IPS-11a (cell line): ENCODE measurements around the gene ANKRD40.

Experiments
- H3K4me3 ChIP-seq: one replicate; pipeline ENCODE4 v1.5.1; 2013; ENCODE audit warnings: low read depth, low read length, control low read depth

The ANKRD40 gene

GRCh38 chr17:50672071-50672470 is 35.6 kb downstream of the ANKRD40 start:
- no peak overlapping the region for H3K4me3 ChIP-seq

GRCh38 chr17:50668838-50669581 is 38.7 kb downstream of the ANKRD40 start:
- H3K4me3 ChIP-seq, result no peak overlapping the region

- no peak overlapping the region for H3K4me3 ChIP-seq
Observed at GRCh38 chr17:50668025-50668837, 39.5 kb downstream of the ANKRD40 start.

GRCh38 chr17:50667259-50668024 is 40.3 kb downstream of the ANKRD40 start:
- no peak overlapping the region for H3K4me3 ChIP-seq

DNA sequence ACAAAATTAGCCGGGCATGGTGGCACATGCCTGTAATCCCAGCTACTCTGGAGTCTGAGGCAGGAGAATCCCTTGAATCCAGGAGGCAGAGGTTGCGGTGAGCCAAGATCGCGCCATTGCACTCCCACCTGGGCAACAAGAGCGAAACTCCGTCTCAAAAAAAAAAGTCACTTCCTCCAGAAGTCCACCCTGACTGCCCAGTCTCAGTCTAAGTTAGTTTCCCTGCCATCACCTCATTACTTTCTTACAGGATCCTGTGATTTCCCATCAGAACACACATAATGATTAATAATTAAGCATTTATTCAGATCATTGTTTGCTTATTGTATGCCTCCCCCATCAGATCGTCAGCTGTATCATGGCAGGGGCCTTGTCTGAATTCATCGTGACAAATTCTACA is 41.4 kb downstream of the ANKRD40 start:
- H3K4me3 ChIP-seq, result no peak overlapping the region

- no peak overlapping the region for H3K4me3 ChIP-seq
Observed at GRCh38 chr17:50665838-50666237, 41.9 kb downstream of the ANKRD40 start.

DNA sequence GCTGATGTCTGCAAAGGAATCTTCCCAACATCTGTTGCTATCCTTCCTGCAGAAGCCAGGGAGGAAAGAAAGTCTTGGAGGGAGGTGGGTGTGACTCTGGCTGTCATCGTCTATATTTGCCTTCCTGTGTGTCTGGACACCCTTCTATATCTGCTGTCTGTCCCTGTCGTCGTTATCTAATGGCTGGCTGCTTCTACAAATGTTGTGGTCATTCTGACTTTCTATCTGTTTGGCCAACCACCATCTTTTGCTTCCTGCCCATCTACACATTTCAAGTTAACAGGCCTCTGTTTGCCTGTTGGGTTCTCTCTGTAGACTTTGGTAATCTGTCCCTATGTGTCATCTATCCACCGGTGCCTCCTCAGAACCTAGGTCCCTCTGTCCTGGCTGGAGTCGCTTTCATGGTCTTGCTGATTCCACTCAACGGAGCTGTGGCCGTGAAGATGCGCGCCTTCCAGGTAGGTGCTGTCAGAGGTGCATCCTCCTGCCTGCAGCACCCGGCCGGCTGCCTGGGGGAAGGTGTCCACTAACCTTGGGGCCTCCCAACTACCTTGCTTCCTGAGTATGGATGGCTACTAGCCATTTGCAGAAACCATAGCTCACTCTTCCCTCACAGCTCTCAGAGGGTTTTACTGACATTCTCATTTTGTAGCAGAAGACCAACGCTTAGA is 42.8 kb downstream of the ANKRD40 start:
- no peak overlapping the region for H3K4me3 ChIP-seq

GRCh38 chr17:50663812-50664374 is 43.8 kb downstream of the ANKRD40 start:
- H3K4me3 ChIP-seq, result no peak overlapping the region

- H3K4me3 ChIP-seq, result no peak overlapping the region
Observed at GRCh38 chr17:50662632-50663225, 45.0 kb downstream of the ANKRD40 start.

DNA sequence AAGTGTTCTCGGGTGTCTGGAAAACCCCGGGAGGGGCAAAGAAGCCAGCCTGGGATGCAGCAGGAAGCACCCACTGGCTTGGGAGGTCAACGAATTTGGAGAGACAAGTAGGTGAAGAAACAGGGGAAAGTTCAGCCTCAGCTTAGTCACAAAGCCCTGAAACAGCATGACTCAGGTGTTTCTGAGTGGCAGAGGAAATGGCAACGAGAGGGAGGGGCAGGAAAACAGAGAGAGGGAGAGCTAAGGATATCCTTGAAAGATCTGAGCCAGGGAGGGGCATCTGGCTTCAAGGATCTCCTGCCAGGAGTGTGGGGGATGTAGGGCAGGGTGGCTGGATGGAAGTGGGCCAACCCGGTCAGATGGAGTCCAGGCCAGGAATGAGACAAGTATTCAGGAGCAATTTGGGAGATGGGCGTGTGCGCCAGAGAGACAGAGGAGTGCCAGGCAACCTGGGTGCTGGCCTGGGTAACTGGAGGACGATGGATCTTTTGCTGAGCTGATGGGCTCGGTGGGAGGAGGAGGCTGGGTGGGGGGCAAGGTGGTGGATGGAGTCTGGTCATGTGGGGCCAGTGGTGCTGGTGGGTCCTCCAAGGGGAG is 45.8 kb downstream of the ANKRD40 start:
- no peak overlapping the region for H3K4me3 ChIP-seq

- H3K4me3 ChIP-seq, result no peak overlapping the region
Observed at GRCh38 chr17:50661348-50661747, 46.4 kb downstream of the ANKRD40 start.

DNA sequence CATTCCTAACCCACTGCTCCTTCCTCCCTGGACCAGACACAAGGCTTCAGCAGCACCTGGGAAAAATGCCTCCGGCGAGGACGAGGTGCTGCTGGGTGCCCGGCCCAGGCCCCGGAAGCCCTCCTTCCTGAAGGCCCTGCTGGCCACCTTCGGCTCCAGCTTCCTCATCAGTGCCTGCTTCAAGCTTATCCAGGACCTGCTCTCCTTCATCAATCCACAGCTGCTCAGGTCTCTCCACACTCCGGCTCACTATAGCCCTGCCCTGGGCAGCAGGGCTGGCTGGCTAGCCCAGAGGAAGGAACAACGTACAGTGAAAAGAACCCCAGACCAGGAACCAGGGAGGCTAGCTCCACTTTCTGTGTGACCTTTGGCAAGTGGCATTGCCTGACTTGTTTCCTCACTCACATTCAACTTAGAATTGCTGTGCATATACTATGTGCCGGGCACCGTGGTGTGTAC is 46.8 kb downstream of the ANKRD40 start:
- no peak overlapping the region for H3K4me3 ChIP-seq

DNA sequence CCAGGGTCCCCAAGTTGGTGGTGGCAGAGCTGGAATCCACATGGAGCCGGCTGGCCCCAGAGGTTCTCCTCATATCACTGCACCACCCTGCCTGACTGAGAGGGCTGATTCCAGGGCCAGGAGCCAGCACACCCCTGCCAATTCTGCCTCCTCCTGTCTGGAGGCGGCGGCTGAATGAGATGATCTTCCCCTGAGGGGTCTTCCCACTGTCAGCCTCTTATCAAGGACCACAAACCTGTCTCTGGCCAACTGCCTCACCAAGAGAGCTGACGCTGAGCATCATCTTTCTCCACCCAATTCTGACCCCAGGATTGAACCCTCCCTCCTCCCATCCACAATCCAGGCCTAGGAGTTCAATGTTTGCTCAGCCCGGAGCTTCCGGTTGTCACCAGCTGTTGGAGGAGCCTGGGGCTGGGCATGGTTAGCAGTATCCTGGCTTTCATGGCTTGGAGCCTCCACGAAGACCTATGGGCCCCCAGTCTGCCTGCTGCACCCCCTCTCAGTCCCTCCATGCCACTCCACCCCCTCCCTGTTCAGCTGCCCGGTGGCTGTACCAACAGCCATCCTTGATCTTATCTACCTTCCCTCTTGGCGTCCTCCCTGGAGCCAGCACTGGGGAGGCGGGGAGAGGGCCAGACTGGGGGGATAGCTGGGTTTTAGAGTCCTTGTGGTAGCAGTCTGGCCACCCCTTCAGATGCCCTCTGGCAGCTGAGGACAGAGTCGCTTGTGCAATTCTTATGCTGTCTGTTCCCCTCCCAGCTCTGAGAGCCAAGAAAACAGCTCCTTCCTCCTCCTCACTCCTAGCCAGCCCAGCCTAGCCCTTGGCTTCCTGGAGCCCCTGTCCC is 47.5 kb downstream of the ANKRD40 start:
- no peak overlapping the region for H3K4me3 ChIP-seq

- H3K4me3 ChIP-seq, result no peak overlapping the region
Observed at GRCh38 chr17:50659179-50659578, 48.5 kb downstream of the ANKRD40 start.

DNA sequence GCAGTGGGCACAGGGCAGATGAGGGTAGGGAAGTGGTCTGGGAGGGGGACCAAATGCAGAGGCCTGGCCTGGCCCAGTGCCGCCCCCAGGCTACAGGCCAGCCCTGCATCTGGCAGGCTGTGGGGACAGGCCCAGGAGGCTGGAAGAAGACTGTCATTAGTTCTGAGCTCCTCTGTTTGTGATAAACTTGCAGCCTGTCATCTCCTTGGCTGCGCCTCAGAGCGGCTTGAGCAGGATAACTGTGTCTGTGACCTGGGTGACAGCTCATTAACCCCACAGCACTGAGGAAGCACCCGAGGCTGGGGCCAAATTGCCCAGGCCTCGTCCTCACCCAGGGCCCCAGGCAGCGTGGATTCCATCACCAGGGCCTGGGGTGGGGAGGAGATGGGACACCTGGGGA is 49.1 kb downstream of the ANKRD40 start:
- H3K4me3 ChIP-seq, result no peak overlapping the region

GRCh38 chr17:50657627-50658026 is 50.1 kb downstream of the ANKRD40 start:
- no peak overlapping the region for H3K4me3 ChIP-seq

DNA sequence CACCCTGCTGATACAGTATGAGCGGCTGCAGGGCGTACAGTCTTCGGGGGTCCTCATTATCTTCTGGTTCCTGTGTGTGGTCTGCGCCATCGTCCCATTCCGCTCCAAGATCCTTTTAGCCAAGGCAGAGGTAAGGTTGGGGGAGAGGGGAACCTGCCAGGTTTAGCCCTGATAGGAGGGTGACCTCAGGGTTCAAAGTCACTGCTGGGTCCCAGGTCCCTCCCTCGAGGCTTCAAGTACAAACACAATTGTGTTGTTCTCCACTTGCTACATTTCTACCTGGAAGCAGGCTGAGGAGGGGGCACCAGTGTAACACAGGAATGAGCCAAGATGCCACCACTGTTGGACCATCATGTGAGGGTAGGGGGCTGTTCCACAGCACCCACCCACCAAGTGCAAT is 50.7 kb downstream of the ANKRD40 start:
- no peak overlapping the region for H3K4me3 ChIP-seq

DNA sequence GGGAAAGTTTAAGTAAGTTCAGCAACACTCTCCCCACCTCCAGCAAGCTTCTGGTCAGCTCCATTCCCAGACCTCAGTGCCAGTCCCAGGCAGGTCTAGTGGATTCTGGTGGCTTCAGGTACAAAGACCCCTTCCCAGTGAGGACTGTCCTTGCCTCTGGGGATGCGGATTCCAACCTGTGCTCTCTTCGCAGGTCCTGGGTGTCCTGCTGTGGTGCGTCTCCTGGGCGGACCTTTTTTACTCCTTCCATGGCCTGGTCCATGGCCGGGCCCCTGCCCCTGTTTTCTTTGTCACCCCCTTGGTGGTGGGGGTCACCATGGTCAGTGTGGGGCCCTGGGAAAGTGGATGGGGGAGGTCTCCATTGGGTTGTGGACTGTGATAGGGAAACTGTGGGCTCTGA is 51.2 kb downstream of the ANKRD40 start:
- no peak overlapping the region for H3K4me3 ChIP-seq

GRCh38 chr17:50653738-50654137 is 54.0 kb downstream of the ANKRD40 start:
- no peak overlapping the region for H3K4me3 ChIP-seq
